Middle frontal gyrus (tissue), 1 donor: Measurements from ENCODE around the gene CASQ1.

Source experiments
- DNase-seq: peaks from one replicate; pipeline ENCODE4 v3.0.0-alpha.2; 2015; ENCODE audit warnings: low spot score; ENCODE audit errors: extremely low spot score

Gene CASQ1

GRCh38 chr1:160226623-160227022, 36.2 kb downstream of the CASQ1 start:
- no peak for DNase-seq

- DNase-seq: no peak
Measured at GRCh38 chr1:160227034-160227433, 36.7 kb downstream of the CASQ1 start.

GRCh38 chr1:160227561-160227960, 37.2 kb downstream of the CASQ1 start:
- DNase-seq: no peak

- DNase-seq: no peak
Measured at GRCh38 chr1:160228431-160228830, 38.1 kb downstream of the CASQ1 start.

- DNase-seq: no peak
Measured at GRCh38 chr1:160232911-160233310, 42.5 kb downstream of the CASQ1 start.

GRCh38 chr1:160236806-160237205, 46.4 kb downstream of the CASQ1 start:
- no peak for DNase-seq

GRCh38 chr1:160237558-160237957, 47.2 kb downstream of the CASQ1 start:
- no peak for DNase-seq

GRCh38 chr1:160238408-160238807, 48.0 kb downstream of the CASQ1 start:
- no peak for DNase-seq

GRCh38 chr1:160239582-160240299, 49.4 kb downstream of the CASQ1 start:
- no peak for DNase-seq

- no peak for DNase-seq
Measured at GRCh38 chr1:160243767-160244166, 53.4 kb downstream of the CASQ1 start.

- DNase-seq: no peak
Measured at GRCh38 chr1:160244209-160244608, 53.8 kb downstream of the CASQ1 start.

GRCh38 chr1:160245434-160245833, 55.1 kb downstream of the CASQ1 start:
- no peak for DNase-seq

GRCh38 chr1:160247053-160247452, 56.7 kb downstream of the CASQ1 start:
- no peak for DNase-seq

- no peak for DNase-seq
Measured at GRCh38 chr1:160251011-160251410, 60.6 kb downstream of the CASQ1 start.
